K562 (cell line): ENCODE results near the gene ZNF512B. TPM values are rescaled to one million over a fixed set of nuclear protein-coding genes. Genes with fewer than 3 reads are reported as not detected.

Experiments used
- CCNT2 ChIP-seq: IDR thresholded peaks from 2 replicates; pipeline ENCODE4 v1.6.1; 2011; ENCODE audit warnings: borderline replicate concordance, low read depth, mild to moderate bottlenecking, moderate library complexity, mixed read lengths, low read length; ENCODE audit not compliant: insufficient read length; ENCODE audit errors: extremely low read depth
- CEBPB ChIP-seq: fragments of 450-650 bp; IDR thresholded peaks from 2 replicates; pipeline ENCODE4 v1.6.1; 2016; ENCODE audit warnings: missing genetic modification characterization, missing compliant biosample characterization
- CREM ChIP-seq: IDR thresholded peaks from 2 replicates; pipeline ENCODE4 v1.6.1; 2014; ENCODE audit warnings: antibody characterized with exemption, low read depth
- GABPB1 ChIP-seq: sonication (generic); formaldehyde crosslinking; IDR thresholded peaks from 2 replicates; pipeline ENCODE4 v1.8.0; 2022; ENCODE audit warnings: mild to moderate bottlenecking, missing genetic modification reagents
- HDAC1 ChIP-seq, 2 experiments: fragments of 450-650 bp; IDR thresholded peaks; 2 replicates each; pipeline ENCODE4 v1.6.1; 2016 to 2017; ENCODE audit warnings: inconsistent platforms in 1 of 2, mild to moderate bottlenecking in 1 of 2, moderate library complexity in 1 of 2
- HMGN3 ChIP-seq: IDR thresholded peaks from 2 replicates; pipeline ENCODE4 v1.6.1; 2011; ENCODE audit warnings: borderline replicate concordance, low read depth, mild to moderate bottlenecking, mixed read lengths, low read length; ENCODE audit not compliant: insufficient read length; ENCODE audit errors: extremely low read depth
- ILK ChIP-seq: fragments of 450-650 bp; IDR thresholded peaks from 2 replicates; pipeline ENCODE4 v1.6.1; 2016; ENCODE audit warnings: missing genetic modification characterization, low read depth, mild to moderate bottlenecking, missing compliant biosample characterization, moderate library complexity, borderline replicate concordance
- IRF1 ChIP-seq: sonication (generic); formaldehyde crosslinking; IDR thresholded peaks from 2 replicates; pipeline ENCODE4 v1.8.0; 2022; ENCODE audit warnings: missing genetic modification reagents, mild to moderate bottlenecking, borderline replicate concordance
- MLX ChIP-seq, 2 experiments: fragments of 450-650 bp in 1 of 2; sonication (generic) in 1 of 2; formaldehyde crosslinking; conservative IDR thresholded peaks; 2 replicates each; pipeline versions ENCODE4 v1.4.0 to v1.8.1; 2020 to 2022; ENCODE audit warnings: mild to moderate bottlenecking in 1 of 2, missing genetic modification reagents in 1 of 2
- NEUROD1 ChIP-seq: fragments of 150-350 bp; IDR thresholded peaks from 2 replicates; pipeline ENCODE4 v1.6.1; 2014; ENCODE audit warnings: borderline replicate concordance, low read length, low read depth; ENCODE audit not compliant: partially characterized antibody
- PKNOX1 ChIP-seq: fragments of 450-650 bp; IDR thresholded peaks from 2 replicates; pipeline ENCODE4 v1.6.1; 2016
- POLR2B ChIP-seq: fragments of 450-650 bp; IDR thresholded peaks from 2 replicates; pipeline ENCODE4 v1.6.1; 2018; ENCODE audit warnings: low read depth; ENCODE audit not compliant: partially characterized antibody
- SNIP1 ChIP-seq: fragments of 450-650 bp; IDR thresholded peaks from 2 replicates; pipeline ENCODE4 v1.7.1; 2017; ENCODE audit warnings: low read depth, mild to moderate bottlenecking
- THAP12 ChIP-seq: fragments of 250-450 bp; sonication (Bioruptor Pico); IDR thresholded peaks from 2 replicates; pipeline ENCODE4 v1.9.0; 2021; ENCODE audit warnings: mild to moderate bottlenecking, inconsistent platforms
- TOE1 ChIP-seq, 2 experiments: fragments of 450-650 bp in 1 of 2; sonication (generic) in 1 of 2; formaldehyde crosslinking in 1 of 2; IDR thresholded peaks; 2 replicates each; pipeline versions ENCODE4 v1.7.1 to v1.8.0; 2016 to 2022; ENCODE audit warnings: borderline replicate concordance in 2 of 2, mild to moderate bottlenecking in 2 of 2, antibody characterized with exemption in 1 of 2, inconsistent platforms in 1 of 2, low read depth in 1 of 2, missing genetic modification reagents in 1 of 2, moderate library complexity in 1 of 2
- ZNF395 ChIP-seq: fragments of 200-800 bp; sonication (Bioruptor generic); IDR thresholded peaks from 2 replicates; pipeline ENCODE4 v1.6.1; 2017; ENCODE audit warnings: missing genetic modification characterization, missing compliant biosample characterization
- ZNF436 ChIP-seq: fragments of 250-450, 450-650 bp; sonication (Bioruptor Pico); formaldehyde crosslinking; IDR thresholded peaks from 2 replicates; pipeline ENCODE4 v1.7.0; 2020; ENCODE audit warnings: mild to moderate bottlenecking
- ZNF699 ChIP-seq: fragments of 250-450 bp; sonication (Bioruptor Pico); IDR thresholded peaks from 2 replicates; pipeline ENCODE4 v1.8.0; 2021; ENCODE audit warnings: mild to moderate bottlenecking, moderate library complexity; ENCODE audit not compliant: insufficient replicate concordance
- polyA plus RNA-seq, 8 experiments: library from polyadenylated mRNA; depleted of rRNA in 4 of 8; stranded (reverse) in 5 of 8; unstranded in 3 of 8; fragments of >200 nt; fragmentation: Nextera tagmentation in 2 of 8; fragmentation: Illumina TruSeq in 1 of 8; extraction: Ambion mirVana in 2 of 8; extraction: Trizol in 1 of 8; gene quantifications; 2 replicates each; pipeline versions ENCODE4 v1.2.1 to v1.2.3, GENCODE V29; 2011 to 2014; ENCODE audit warnings: inconsistent platforms in 1 of 8, missing spikeins in 1 of 8
- total RNA-seq, 7 experiments: library from RNA; depleted of rRNA in 6 of 7; stranded (reverse); fragments of >200 nt in 6 of 7; fragmentation: Illumina TruSeq in 2 of 7; extraction: Trizol in 2 of 7; gene quantifications; 2 replicates each; pipeline versions ENCODE4 v1.2.1 to v1.2.3, GENCODE V29; 2011 to 2021; ENCODE audit warnings: low replicate concordance in 1 of 7

The ZNF512B gene
- total and polyA plus RNA-seq, 9 of the 15 experiments (the other 6 are each of a cell fraction or from before 2014, with no cell fraction given) = 0.01 to 27.8 (median 8.2) TPM

- TF ChIP-seq MLX (CRISPR knock-in tag; conservative IDR thresholded peaks at IDR 0.05) (no peak), ZNF699 (CRISPR knock-in tag) (no peak), GABPB1 (CRISPR knock-in tag) (peak; percentile 60; the same call in 1 of the 2 replicates), THAP12 (CRISPR knock-in tag) (0 out of 2 replicates have a peak, but pooled peaks have one; percentile 17), CREM (peak; percentile 6; the same call in 1 of the 2 replicates), POLR2B (peak; percentile 39), ZNF436 (CRISPR knock-in tag) (no peak), ZNF395 (CRISPR knock-in tag) (no peak), ILK (tag) (no peak), TOE1 (IDR thresholded peaks at IDR 0.05; ENCODE audit: borderline replicate concordance) (no peak), TOE1 (CRISPR knock-in tag; IDR thresholded peaks at IDR 0.05; ENCODE audit: borderline replicate concordance, low read depth) (no peak), SNIP1 (no peak), CEBPB (tag) (no peak), PKNOX1 (0 out of 2 replicates have a peak, but pooled peaks have one; percentile 20), CCNT2 (peak; percentile 49), IRF1 (CRISPR knock-in tag) (no peak), HDAC1 (IDR thresholded peaks at IDR 0.05) (peak in 1 of 2 experiments; percentile 38; a peak in 1 of 4 replicates), HMGN3 (peak; percentile 18), NEUROD1 (no peak)
Measured at GRCh38 chr20:63942250-63942951, 27.3 kb downstream of the ZNF512B start (continued).
